ENCODE data around the gene EXT2. TPM values are rescaled to one million over a fixed set of nuclear protein-coding genes. Genes with fewer than 3 reads are reported as not detected.

Gene EXT2
- total RNA-seq, 1 donor from 2014 or later = 58.7 TPM

Other genes with a start within 250 kb of the EXT2 start
- gene ALKBH3, start 214.8 kb upstream of the EXT2 start, total RNA-seq = 32.7 TPM
- 66.8 TPM for gene C11orf96, start 153.0 kb upstream of the EXT2 start, total RNA-seq
- gene ACCSL, start 47.7 kb upstream of the EXT2 start, total RNA-seq = not detected
- gene ACCS, start 29.4 kb upstream of the EXT2 start, total RNA-seq = 71.6 TPM
- gene ALX4, start 214.5 kb downstream of the EXT2 start, total RNA-seq = 1.1 TPM